HepG2 (cell line): ENCODE results near the gene TNKS1BP1. TPM values are rescaled to one million over a fixed set of nuclear protein-coding genes. Genes with fewer than 3 reads are reported as not detected.

ENCODE experiments used
- ERF ChIP-seq: IDR thresholded peaks from 2 replicates; pipeline ENCODE4 v1.6.1; 2018; ENCODE audit warnings: missing biosample characterization, missing genetic modification reagents
- NFKBIZ ChIP-seq: IDR thresholded peaks from 2 replicates; pipeline ENCODE4 v1.6.1; 2018; ENCODE audit warnings: missing genetic modification reagents, missing compliant biosample characterization
- PRMT3 ChIP-seq: sonication (generic); formaldehyde crosslinking; IDR thresholded peaks from 2 replicates; pipeline ENCODE4 v1.8.1; 2022; ENCODE audit warnings: low read depth, mild to moderate bottlenecking, moderate library complexity, missing genetic modification reagents, borderline replicate concordance
- TP53 ChIP-seq: sonication (generic); formaldehyde crosslinking; conservative IDR thresholded peaks from 2 replicates; pipeline ENCODE4 v1.4.0; 2020; ENCODE audit warnings: missing genetic modification reagents
- ZBTB49 ChIP-seq: sonication (generic); formaldehyde crosslinking; IDR thresholded peaks from 2 replicates; pipeline ENCODE4 v1.4.0; 2020; ENCODE audit warnings: missing genetic modification reagents, borderline replicate concordance
- ZNF18 ChIP-seq: sonication (generic); formaldehyde crosslinking; IDR thresholded peaks from 2 replicates; pipeline ENCODE4 v1.8.0; 2022; ENCODE audit warnings: mild to moderate bottlenecking, missing genetic modification reagents; ENCODE audit not compliant: insufficient replicate concordance
- polyA plus RNA-seq, 8 experiments: library from polyadenylated mRNA; depleted of rRNA in 3 of 8; stranded (reverse) in 7 of 8; unstranded in 1 of 8; fragments of >200 nt; fragmentation: Illumina TruSeq in 4 of 8; extraction: Trizol in 4 of 8; gene quantifications; 2 replicates each; pipeline versions ENCODE4 v1.2.1 to v1.2.3, GENCODE V29; 2011 to 2016; ENCODE audit warnings: low read depth in 4 of 8, missing spikeins in 1 of 8, mixed read lengths in 1 of 8; ENCODE audit not compliant: insufficient read depth in 1 of 8
- total RNA-seq, 5 experiments: library from RNA; depleted of rRNA; stranded (reverse); fragments of >200 nt; fragmentation: Illumina TruSeq; extraction: Trizol; gene quantifications; 2 replicates each; pipeline ENCODE4 v1.2.3, GENCODE V29; 2016; ENCODE audit warnings: low read depth in 1 of 5
- TF ChIP-seq, protein P1 (sequence below): IDR thresholded peaks from 2 replicates; pipeline ENCODE4 v1.6.1; 2016; ENCODE audit warnings: low read depth, control low read depth
- TF ChIP-seq, protein P2 (sequence below): sonication (generic); formaldehyde crosslinking; IDR thresholded peaks from 2 replicates; pipeline ENCODE4 v1.5.0; 2020; ENCODE audit warnings: mild to moderate bottlenecking, missing genetic modification reagents, borderline replicate concordance
- TF ChIP-seq, protein P3 (sequence below): sonication (generic); formaldehyde crosslinking; IDR thresholded peaks from 2 replicates; pipeline ENCODE4 v1.4.0; 2020; ENCODE audit warnings: mild to moderate bottlenecking, missing genetic modification reagents

The TNKS1BP1 gene
- total and polyA plus RNA-seq, 2 of the 13 experiments (the other 11 are each of a cell fraction or from before 2014, with no cell fraction given): 13.7 to 15.0 TPM

GRCh38 chr11:57324886-57325734 lies at the start of gene TNKS1BP1 (continued):
- TF ChIP-seq ERF (CRISPR knock-in tag) (no peak), ZBTB49 (no peak), ZNF18 (CRISPR knock-in tag) (no peak), PRMT3 (CRISPR knock-in tag) (no peak), NFKBIZ (CRISPR knock-in tag) (no peak), TP53 (CRISPR knock-in tag) (0 out of 2 replicates have a peak, but pooled peaks have one; percentile 19)
- TF ChIP-seq, protein P1, sequence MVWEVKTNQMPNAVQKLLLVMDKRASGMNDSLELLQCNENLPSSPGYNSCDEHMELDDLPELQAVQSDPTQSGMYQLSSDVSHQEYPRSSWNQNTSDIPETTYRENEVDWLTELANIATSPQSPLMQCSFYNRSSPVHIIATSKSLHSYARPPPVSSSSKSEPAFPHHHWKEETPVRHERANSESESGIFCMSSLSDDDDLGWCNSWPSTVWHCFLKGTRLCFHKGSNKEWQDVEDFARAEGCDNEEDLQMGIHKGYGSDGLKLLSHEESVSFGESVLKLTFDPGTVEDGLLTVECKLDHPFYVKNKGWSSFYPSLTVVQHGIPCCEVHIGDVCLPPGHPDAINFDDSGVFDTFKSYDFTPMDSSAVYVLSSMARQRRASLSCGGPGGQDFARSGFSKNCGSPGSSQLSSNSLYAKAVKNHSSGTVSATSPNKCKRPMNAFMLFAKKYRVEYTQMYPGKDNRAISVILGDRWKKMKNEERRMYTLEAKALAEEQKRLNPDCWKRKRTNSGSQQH (CRISPR knock-in tag): 0 out of 2 replicates have a peak, but pooled peaks have one; percentile 28
- TF ChIP-seq, protein P2, sequence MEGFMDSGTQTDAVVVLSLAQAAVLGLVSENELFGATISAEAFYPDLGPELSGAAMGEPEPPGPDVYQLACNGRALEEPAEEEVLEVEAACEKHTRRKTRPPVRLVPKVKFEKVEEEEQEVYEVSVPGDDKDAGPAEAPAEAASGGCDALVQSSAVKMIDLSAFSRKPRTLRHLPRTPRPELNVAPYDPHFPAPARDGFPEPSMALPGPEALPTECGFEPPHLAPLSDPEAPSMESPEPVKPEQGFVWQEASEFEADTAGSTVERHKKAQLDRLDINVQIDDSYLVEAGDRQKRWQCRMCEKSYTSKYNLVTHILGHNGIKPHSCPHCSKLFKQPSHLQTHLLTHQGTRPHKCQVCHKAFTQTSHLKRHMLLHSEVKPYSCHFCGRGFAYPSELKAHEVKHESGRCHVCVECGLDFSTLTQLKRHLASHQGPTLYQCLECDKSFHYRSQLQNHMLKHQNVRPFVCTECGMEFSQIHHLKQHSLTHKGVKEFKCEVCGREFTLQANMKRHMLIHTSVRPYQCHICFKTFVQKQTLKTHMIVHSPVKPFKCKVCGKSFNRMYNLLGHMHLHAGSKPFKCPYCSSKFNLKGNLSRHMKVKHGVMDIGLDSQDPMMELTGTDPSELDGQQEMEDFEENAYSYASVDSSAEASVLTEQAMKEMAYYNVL: no peak
- TF ChIP-seq, protein P3, sequence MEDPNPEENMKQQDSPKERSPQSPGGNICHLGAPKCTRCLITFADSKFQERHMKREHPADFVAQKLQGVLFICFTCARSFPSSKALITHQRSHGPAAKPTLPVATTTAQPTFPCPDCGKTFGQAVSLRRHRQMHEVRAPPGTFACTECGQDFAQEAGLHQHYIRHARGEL (CRISPR knock-in tag): no peak
